Measurements from ENCODE around the gene ARL2. TPM values are rescaled to one million over a fixed set of nuclear protein-coding genes. Genes with fewer than 3 reads are reported as not detected.

The ARL2 gene
- total RNA-seq, 1 experiment from 2014 or later, result 203 TPM

DNA sequence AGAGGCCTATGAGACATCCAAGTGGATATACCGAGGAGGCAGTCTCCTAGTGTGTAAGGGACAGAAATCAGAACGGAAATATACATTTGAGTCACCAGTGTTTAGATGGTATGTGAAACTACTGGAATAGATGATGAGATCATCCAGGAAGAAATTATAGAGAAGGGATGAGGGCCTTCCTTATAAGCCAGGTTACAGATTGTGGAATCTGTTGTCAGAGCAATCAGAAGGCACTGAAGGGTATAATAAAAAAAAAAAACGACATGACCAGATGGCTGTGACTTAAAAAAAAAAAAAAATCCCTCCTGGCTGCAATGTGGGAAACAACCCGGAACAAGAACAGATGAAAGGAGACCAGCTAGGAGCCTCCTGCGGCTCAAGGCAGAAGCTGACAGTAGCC lies 44.8 kb upstream of the ARL2 start:
- no peak overlapping the region for H2BK20ac ChIP-seq (ENCODE audit: low read depth, low read length, poor library complexity, severe bottlenecking)
- no peak overlapping the region for H2AK5ac ChIP-seq (ENCODE audit: insufficient read length, low read length)
- H3K9me3 Mint-ChIP-seq, result peaks cover 0 to 3% of the 10 kb centered on the region in 2 experiments; a peak in 1 of 5 replicates
- H4K8ac ChIP-seq (replicated peaks; ENCODE audit: insufficient read length, low read depth, low read length), result no peak overlapping the region
- H3K36me3 Mint-ChIP-seq (ENCODE audit: insufficient read depth in 1 of 3, low read depth in 3 of 3), result no peaks in the 10 kb centered on the region
- DNase-seq, result no peak
- no peak overlapping the region for H3K9ac ChIP-seq (ENCODE audit: extremely low read depth, insufficient read length, low read length)
- H3K27ac Mint-ChIP-seq, result no peak overlapping the region; a peak in 1 of 7 replicates
- H2BK15ac ChIP-seq (ENCODE audit: low read depth, low read length), result no peak overlapping the region
- H2BK5ac ChIP-seq (ENCODE audit: insufficient read length, low read length), result no peak overlapping the region
- peaks cover 7% of the 10 kb centered on the region for H3K27me3 Mint-ChIP-seq (ENCODE audit: low read depth)
- no CpG with 5 or more reads among the region's 5 CpGs for WGBS (ENCODE audit: extremely low coverage, insufficient read length, low lambda C conversion rate)
- H3K4me1 Mint-ChIP-seq, result no peaks in the 10 kb centered on the region
- H2BK12ac ChIP-seq (ENCODE audit: insufficient read length, low read depth, low read length), result no peak overlapping the region
- no peaks in the 10 kb centered on the region for H3K79me2 ChIP-seq (ENCODE audit: insufficient read depth, low read length)
- H3K23me2 ChIP-seq (ENCODE audit: insufficient read length, low read depth, low read length, poor library complexity, severe bottlenecking), result no peaks in the 10 kb centered on the region
- TF ChIP-seq, protein P1, sequence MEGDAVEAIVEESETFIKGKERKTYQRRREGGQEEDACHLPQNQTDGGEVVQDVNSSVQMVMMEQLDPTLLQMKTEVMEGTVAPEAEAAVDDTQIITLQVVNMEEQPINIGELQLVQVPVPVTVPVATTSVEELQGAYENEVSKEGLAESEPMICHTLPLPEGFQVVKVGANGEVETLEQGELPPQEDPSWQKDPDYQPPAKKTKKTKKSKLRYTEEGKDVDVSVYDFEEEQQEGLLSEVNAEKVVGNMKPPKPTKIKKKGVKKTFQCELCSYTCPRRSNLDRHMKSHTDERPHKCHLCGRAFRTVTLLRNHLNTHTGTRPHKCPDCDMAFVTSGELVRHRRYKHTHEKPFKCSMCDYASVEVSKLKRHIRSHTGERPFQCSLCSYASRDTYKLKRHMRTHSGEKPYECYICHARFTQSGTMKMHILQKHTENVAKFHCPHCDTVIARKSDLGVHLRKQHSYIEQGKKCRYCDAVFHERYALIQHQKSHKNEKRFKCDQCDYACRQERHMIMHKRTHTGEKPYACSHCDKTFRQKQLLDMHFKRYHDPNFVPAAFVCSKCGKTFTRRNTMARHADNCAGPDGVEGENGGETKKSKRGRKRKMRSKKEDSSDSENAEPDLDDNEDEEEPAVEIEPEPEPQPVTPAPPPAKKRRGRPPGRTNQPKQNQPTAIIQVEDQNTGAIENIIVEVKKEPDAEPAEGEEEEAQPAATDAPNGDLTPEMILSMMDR (conservative IDR thresholded peaks at IDR 0.05), result no peak
- H3K14ac ChIP-seq (ENCODE audit: insufficient read depth, low read length), result no peak overlapping the region
- no peaks in the 10 kb centered on the region for H3K4me1 ChIP-seq (ENCODE audit: insufficient read depth, low read length)
- no peaks in the 10 kb centered on the region for H4K20me1 ChIP-seq (ENCODE audit: control insufficient read depth, insufficient read depth, insufficient read length)
- H2BK120ac ChIP-seq (ENCODE audit: low read depth, low read length, poor library complexity, severe bottlenecking), result no peak overlapping the region
- H4K5ac ChIP-seq (ENCODE audit: insufficient read length, low read depth, low read length), result no peak overlapping the region
- no peak overlapping the region for H3K23ac ChIP-seq (ENCODE audit: insufficient read length, low read depth, low read length)
- no peak overlapping the region for H3T11ph ChIP-seq (ENCODE audit: low read length)
- no peak overlapping the region for H3K56ac ChIP-seq (ENCODE audit: insufficient read length, low read depth, low read length)
- H4K91ac ChIP-seq (ENCODE audit: insufficient read length, low read depth, low read length), result no peak overlapping the region
- no peaks in the 10 kb centered on the region for H3K27me3 ChIP-seq (ENCODE audit: insufficient read depth, low read length)
- no peaks in the 10 kb centered on the region for H3K79me1 ChIP-seq (ENCODE audit: insufficient read depth, low read depth, low read length, poor library complexity, severe bottlenecking)
- no peaks in the 10 kb centered on the region for H3K9me3 ChIP-seq (ENCODE audit: control insufficient read depth, low read depth, low read length)
- no peak overlapping the region for H2AFZ ChIP-seq (ENCODE audit: low read length)
- H3K4me2 ChIP-seq (ENCODE audit: insufficient read depth, insufficient read length, low read length), result no peak overlapping the region
- H3K27ac ChIP-seq (ENCODE audit: insufficient read length, low read depth, low read length), result no peak overlapping the region
- no peak overlapping the region for H3K4ac ChIP-seq (ENCODE audit: low read depth, low read length)
- no peak overlapping the region for H3K18ac ChIP-seq (ENCODE audit: insufficient read length, low read depth, low read length)
- no peak overlapping the region for H3K4me3 Mint-ChIP-seq
